Measurements from ENCODE around the gene ACTRT2. TPM values are rescaled to one million over a fixed set of nuclear protein-coding genes. Genes with fewer than 3 reads are reported as not detected.

Gene ACTRT2
- total RNA-seq, 1 donor from 2014 or later, result not detected

DNA sequence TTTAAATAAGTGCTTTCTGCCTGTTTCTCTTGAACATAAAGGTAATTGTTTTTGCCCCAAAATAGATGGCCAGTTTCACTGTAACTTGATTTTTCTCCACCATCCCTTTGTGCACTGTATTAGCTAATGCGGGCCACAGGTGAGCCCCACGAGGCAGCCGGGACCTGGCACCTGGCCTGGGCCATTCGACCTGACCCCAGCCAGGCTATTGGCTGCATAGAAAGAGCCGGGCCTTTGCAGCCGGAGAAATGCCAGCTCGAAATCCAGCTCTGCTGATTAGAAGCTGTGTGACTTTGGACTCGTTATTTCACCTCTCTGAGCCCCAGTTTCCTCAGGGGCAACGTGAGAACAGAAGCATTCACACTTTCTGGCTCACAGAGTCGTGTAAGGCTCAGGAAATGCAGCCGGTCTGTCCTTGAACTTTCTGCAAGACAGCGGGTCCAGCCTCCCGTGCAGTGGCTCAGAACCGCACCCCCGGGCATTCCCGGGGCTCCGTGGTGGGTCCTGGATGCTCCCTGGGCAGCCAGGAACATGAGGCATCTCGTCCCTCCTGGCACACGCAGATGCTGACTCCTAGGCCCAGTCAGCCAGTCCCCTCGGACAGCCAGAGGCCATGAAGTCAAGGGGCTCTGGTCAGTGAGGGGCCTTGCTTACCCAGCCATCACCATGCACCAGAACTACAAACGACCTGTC, 37.4 kb upstream of the ACTRT2 start:
- no peak for DNase-seq

DNA sequence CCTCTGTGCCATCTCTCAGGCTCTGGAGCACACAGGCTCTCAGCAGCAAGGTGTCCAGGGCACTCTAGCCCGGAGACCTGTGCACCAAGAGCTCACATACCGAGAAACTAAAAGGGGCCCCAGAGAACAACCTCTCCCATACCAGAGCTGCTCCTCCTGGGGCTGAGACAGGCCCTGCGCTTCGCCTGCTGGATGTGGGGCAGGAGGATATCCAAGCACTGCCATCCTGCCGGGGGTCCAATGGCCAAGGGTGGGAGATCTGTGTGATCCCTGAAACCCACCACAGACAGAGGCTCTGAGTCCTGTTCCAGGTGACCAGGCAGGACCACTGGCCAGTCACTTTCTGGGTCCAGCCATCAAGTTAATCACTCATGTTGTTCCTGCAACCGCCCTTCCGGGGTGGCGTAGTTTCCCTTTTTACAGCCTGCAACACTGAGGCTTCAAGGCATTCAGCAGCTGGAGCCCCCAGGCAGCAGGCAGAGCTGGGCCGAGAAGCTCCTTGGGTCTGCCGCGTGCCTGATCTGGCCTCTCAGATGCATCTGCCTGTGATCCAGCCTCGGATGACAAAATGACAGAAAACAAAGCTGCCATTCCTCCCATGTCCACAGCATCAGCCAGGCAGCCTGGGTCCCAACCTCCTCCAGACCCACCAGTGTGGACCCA, 36.7 kb upstream of the ACTRT2 start:
- no peak for DNase-seq

DNA sequence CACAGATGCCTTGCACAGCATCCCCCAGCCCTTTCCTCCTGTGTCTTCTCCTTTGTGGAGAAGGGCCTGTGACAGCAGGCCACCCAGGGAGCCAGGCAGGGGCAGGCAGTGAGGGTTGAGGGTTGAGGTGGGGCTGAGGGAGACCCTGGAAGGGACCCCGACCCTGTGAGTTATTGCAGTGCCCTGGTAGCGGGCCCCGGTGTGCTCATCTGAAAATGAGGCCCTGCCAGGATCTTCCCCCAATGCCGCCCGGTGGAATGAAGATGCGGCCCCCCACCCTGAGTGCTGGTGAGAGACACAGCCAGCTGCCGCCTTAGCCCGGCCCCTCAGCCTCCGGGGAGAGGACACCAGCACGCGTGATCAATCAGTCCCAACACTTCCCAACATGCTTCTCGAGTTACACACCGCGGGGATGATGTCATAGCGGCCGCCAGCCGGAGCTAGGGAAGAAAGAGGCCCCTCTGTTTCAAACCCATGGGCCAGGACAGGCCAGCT, 36.2 kb upstream of the ACTRT2 start:
- DNase-seq, result no peak

DNA sequence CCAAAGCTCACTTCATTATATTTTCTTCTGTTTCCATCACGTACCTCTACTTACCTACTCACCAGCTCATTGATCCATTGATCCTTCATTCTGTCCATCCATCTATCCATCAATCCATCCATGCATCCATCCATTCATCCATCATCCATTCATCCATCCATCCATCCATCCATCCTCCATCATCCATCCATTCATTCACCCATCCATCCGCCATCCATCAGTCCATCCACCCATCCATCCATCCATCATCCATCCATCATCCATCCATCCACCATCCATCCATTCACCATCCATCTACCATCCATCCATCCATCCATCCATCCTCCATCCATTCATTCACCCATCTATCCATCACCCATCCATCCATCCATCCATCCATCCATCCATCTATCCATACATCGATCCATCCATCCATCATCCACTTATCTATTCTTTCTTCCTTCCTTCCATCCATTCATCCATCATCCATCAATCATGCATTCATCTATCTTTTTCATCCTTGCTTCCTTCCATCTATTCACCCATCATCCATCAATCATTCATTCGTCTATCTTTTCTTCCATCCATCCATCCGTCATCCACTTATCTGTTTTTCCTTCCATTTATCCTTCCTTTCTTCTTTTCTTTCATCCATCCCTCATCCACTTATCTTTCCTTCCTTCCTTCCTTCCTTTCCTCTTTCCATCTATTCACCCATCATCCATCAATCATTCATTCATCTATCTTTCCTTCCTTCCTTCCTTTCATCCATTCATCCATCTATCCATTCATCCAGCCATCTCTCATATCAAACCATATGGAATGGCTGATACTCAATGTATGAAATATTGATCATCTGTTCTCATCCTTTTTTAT, 35.3 kb upstream of the ACTRT2 start:
- no peak for DNase-seq

DNA sequence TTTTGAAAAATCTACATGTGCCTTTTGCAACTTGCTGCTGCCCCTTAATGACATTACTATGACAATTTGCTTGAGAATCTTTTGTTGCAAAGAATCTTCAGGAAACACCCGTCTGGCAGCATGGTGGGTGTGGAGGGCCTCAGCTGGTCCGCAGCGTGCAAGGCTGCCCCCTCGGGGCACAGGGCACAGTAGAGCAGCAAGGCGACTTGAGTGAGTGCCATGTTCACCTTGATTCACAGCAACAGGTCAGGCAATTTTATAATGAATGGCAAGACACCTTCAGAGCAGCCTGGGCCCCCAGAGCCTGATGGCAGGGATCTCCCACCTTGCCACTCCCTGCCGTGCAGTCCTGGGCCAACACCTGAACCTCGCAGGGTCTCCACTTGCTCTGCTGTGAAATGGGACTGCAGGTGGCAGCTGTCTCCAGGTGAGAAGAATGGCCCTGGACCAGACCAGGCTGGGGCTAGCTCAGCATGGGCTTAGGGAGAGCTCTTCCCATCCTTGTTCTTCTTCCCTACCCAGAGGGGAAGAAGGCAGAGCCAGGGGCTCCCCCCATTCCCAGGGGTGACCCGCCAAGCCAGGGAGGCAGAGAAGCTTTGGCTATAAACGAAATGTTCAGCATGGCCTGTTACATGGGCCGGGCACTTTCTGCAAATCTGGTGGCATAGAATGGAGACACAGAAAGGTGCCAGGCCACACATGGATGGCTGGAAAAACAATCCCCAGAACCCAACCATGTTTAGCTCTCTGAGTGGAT, 34.5 kb upstream of the ACTRT2 start:
- no peak for DNase-seq

DNA sequence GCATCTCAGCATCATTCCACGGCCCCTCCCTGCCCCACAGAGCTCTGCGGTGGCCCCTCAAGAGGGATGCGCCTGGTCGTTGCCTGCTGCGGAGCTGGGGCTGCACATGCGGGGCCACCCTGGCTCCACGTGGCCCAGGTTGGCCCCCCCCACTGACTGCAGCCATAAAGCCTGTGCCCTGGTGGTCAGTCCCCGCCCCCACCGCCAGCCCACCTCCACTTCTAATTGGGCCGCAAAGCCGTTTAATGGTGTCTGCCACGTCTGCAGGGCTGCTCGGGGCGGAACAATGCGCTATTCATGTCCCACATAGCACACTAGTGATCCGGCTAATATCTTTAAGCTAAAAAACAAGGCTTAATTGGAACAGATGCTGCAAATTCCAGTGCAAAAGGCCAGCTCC, 33.5 kb upstream of the ACTRT2 start:
- no peak for DNase-seq

GRCh38 chr1:2988256-2988655, 33.0 kb upstream of the ACTRT2 start:
- DNase-seq, result no peak

GRCh38 chr1:2989185-2989584, 32.1 kb upstream of the ACTRT2 start:
- DNase-seq, result no peak

DNA sequence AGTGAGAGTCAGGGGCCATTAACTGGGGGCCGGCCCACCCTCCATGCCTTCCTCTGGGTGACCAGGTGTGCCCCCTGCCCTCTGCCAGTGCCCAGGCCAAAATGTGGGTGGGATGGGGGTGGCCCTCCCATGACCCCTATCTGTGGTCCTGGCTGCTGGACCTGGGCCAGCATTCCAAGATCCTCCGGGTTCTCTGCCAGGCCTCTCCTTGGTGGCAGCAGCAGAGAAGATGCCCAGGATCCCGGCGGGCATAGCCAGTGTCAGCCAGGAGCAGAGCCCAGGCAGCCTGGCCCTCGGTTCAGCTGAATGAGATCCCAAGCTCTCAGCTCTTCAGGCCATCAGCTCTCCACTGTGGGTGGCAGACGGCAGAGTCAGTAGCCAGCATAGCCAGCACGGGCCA, 31.3 kb upstream of the ACTRT2 start:
- no peak for DNase-seq

DNA sequence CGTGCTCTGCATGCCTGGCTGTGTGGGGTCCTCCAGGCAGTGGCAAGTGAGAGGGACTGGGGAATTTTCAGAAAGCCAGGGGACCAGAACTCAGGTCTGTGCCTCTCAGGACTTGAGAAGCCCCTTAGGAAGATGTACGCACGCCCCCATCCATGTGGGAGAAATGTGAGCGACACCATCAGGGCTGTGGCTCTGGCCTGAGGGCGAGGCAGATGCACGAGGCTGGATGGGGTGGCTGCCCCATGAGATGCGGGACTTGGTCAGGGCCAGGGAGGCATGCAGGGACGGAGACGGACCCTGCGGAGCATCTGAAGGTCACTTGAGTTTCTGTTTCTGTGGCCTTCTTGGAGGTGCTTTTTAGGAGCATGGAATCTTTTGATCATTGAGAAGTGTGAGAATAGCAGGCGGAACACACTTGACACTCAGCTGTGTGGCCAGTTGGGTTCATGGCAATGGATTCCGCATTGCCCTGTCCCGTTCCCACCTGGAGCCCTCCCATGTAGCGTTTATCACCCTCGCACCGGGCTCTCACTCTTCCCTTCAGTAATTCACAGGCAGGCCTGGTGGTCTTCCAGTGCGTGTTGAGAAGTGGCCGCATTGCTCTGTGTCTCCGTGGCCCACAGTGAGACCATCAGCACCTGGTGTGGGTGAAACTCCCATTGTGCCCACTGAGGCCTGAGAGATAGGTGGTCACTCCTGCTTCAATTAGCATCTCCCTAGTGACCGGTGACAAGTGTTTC, 30.7 kb upstream of the ACTRT2 start:
- DNase-seq, result no peak

DNA sequence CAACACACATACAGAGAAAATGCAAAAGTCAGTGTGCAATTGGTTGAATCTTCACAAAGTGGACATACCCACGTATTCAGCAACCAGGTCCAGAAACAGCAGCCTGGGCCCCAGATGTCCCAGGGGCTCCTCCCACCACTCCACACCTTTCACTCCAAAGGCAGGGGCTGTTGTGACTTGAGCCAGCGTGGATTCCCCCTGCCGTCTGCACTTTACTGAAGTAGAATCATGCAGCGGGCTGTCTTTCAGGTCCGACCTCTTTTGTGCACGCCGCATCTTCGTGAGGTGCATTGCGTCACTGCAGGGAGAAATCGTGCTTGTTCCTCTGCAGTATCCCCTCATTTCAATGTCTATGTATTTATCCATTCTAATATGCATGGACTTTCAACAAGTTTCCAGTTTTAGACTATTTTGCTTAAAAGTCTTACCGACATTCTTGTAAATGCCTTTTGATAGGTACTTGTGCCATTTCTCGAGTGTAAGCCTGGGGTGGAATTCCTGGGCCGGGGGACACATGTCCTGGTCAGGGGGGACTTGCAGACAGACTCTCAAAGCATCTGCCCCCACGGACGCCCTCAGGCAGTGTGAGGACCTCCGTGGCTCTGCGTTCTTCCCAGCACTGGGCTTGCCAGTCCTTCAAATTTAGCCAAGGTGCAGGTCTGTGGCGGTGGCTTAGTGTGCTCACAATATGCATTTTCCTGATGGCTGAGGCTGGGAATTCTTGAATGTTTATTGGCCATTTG, 29.3 kb upstream of the ACTRT2 start:
- DNase-seq, result no peak

DNA sequence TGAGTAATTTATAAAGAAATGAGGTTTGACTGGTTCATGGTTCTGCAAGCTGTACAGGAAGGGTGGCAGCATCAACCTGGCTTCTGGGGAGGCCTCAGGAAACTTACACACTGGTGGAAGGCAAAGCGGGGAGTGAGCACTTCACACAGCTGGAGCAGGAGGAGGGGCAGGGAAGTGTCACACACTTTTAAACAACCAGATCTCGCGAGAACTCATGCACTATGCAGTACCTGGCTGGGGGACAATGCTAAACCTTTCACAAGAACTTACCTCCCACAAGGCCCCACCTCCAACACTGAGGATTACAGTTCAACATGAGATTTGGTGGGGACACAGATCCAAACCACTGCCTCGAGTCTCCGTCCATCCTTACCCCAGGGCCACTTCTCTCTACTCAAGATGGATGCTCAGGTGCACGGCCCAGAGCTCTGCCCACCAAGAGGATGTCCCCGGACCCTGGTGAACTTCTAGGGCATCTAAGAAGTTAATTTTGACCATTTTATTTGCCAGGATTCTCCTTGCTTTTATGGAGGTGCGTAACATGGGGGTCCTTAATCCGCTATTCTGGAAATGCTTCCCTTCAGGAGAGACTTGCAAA, 22.7 kb upstream of the ACTRT2 start:
- no peak for DNase-seq

- DNase-seq, result no peak
Observed at GRCh38 chr1:2999138-2999537, 22.1 kb upstream of the ACTRT2 start.

DNA sequence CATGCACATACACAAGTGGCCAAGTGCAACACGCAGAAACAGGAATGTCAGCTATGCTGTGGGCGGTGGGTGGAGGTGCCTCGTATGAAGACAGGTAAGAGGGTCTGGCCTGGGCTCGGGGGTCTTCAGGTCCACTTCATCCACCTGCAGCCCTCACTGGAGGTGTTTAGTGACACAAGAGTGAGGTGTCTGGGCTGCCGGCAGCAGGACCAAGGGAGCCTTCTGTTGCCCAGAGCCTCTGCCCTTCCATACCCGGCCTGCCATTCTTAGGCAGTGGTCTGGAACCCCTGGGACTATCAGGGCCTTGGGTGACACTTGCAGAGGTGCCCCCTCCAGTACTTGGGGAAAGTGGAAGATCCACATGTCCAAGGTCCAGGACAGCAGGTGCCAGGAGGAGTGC, 21.7 kb upstream of the ACTRT2 start:
- DNase-seq, result no peak

- DNase-seq, result no peak
Observed at GRCh38 chr1:3000214-3000613, 21.1 kb upstream of the ACTRT2 start.

DNA sequence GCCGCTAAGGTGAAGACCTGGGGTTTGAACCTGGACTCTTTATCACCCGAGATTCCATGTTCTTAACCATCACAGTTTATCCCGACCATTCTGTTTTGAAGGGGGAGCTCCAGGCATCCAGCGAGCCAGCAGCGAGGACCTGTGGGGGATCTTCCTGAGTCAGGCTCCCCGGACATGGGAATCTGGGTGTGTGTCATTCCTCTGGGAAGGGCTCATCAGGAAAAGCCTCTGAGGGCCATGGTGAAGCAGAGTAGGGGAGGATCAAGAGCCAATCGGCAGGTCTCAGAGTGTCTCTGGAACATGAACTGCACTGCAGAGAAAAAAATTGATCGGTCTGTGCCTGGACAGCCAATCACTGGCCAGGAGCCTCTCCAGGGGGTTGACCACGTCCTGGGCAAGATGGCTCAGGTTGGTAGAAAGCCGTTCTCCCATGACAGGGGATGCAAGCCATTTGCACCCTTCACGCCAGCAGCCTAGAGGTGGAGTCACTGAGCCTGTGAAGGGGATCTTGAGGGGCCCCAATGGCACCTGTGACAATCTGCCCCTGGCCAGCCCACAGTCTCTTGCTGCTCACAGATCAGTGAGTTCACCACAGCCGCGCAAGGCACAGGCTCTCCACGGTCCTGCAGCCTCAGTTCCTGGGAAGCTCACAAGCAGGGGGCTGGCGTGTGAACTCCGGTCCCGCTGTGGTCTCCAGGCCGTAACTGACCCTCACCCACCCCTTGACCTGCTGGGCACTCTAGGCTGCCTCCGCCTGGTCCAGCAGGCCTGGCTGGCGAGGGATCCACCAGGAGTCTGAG, 20.4 kb upstream of the ACTRT2 start:
- DNase-seq, result no peak

GRCh38 chr1:3001471-3002348, 19.6 kb upstream of the ACTRT2 start:
- DNase-seq, result no peak

DNA sequence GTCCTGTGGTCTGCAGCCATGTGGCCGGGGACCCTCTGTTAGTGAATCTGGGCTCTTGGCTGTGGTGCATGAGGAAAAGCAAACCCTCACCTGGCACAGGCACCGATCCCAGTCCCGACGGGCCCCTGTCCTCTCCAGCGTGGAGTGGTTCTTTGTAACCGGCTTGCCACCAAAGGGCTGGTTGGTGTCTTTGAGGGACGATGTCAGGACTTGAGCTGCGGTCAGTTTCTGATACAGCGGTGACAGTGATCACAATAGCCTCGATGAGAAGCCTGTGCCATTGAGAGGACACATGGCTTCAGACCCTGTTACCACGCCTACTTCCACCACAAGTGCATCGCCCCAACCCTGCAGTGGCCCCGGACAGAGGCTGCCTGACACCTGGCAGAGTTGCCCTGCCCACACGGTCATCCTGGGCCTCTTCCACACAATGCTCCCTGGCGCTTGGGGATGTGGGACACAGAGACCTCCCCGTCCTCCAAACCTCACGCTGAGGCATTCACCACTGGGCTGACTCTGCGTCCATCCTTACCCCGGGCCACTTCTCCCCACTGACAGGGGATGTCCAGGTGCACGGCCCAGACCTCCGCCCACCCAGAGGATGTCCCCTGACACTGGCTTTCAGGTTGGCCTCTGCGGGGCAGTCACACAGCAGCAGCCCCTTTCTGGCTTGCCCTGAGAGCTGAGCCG, 18.8 kb upstream of the ACTRT2 start:
- DNase-seq, result no peak
